DND-41 (cell line): ENCODE results near the gene CDKN1A.

ENCODE experiments used
- ATAC-seq: fragments of 200-7000 bp; cut with Tn5 transposase; 3 replicates; pipeline ENCODE4 v1.9.1; 2021; ENCODE audit warnings: low read depth; ENCODE audit not compliant: insufficient read depth
- DNase-seq: peaks from one replicate; pipeline ENCODE4 v3.0.0-alpha.2; 2020
- H2AFZ ChIP-seq: 2 replicates; pipeline ENCODE4 v1.6.0; 2012; ENCODE audit warnings: low read depth, low read length
- H3K27ac ChIP-seq: 2 replicates; pipeline ENCODE4 v1.5.1; 2012; ENCODE audit warnings: low read length, inconsistent platforms
- H3K27me3 ChIP-seq: fragments of 200-600 bp; sonication (generic); 2 replicates; pipeline ENCODE4 v1.6.0; 2012; ENCODE audit warnings: low read length, mild to moderate bottlenecking, inconsistent platforms; ENCODE audit not compliant: insufficient read depth, poor library complexity
- H3K36me3 ChIP-seq: 2 replicates; pipeline ENCODE4 v1.5.1; 2012; ENCODE audit warnings: low read length, inconsistent platforms; ENCODE audit not compliant: insufficient read depth
- H3K4me1 ChIP-seq: 2 replicates; pipeline ENCODE4 v1.5.1; 2012; ENCODE audit warnings: mild to moderate bottlenecking, low read length; ENCODE audit not compliant: insufficient read depth
- H3K4me2 ChIP-seq: 2 replicates; pipeline ENCODE4 v1.6.0; 2012; ENCODE audit warnings: mild to moderate bottlenecking, moderate library complexity, low read length, inconsistent platforms; ENCODE audit not compliant: insufficient read depth
- H3K4me3 ChIP-seq, 2 experiments: fragments of 200-600 bp in 1 of 2; shearing (Covaris generic) in 1 of 2; 2 replicates each; pipeline ENCODE4 v1.5.1; 2012 to 2016; ENCODE audit warnings: inconsistent platforms in 2 of 2, low read length in 2 of 2, mild to moderate bottlenecking in 2 of 2, low read depth in 1 of 2, moderate library complexity in 1 of 2
- H3K79me2 ChIP-seq: 2 replicates; pipeline ENCODE4 v1.6.0; 2012; ENCODE audit warnings: low read length, inconsistent platforms; ENCODE audit not compliant: insufficient read depth
- H3K9ac ChIP-seq: 2 replicates; pipeline ENCODE4 v1.6.0; 2012; ENCODE audit warnings: low read depth, mild to moderate bottlenecking, inconsistent platforms, low read length, moderate library complexity
- H3K9me3 ChIP-seq: 2 replicates; pipeline ENCODE4 v1.5.1; 2012; ENCODE audit warnings: low read length, moderate library complexity, mild to moderate bottlenecking, inconsistent platforms; ENCODE audit not compliant: insufficient read depth, severe bottlenecking
- H4K20me1 ChIP-seq: 2 replicates; pipeline ENCODE4 v1.6.0; 2012; ENCODE audit warnings: low read length; ENCODE audit not compliant: insufficient read depth
- EZH2 ChIP-seq: IDR thresholded peaks from 3 replicates; pipeline ENCODE4 v1.6.1; 2012; ENCODE audit warnings: borderline replicate concordance, low read depth, mild to moderate bottlenecking, moderate library complexity, low read length, inconsistent platforms; ENCODE audit not compliant: severe bottlenecking
- TF ChIP-seq, protein P1 (sequence below): IDR thresholded peaks from 2 replicates; pipeline ENCODE4 v1.5.1; 2012; ENCODE audit warnings: borderline replicate concordance, low read length, moderate library complexity, mild to moderate bottlenecking; ENCODE audit not compliant: poor library complexity, severe bottlenecking; ENCODE audit errors: extremely low read depth

The CDKN1A gene

DNA sequence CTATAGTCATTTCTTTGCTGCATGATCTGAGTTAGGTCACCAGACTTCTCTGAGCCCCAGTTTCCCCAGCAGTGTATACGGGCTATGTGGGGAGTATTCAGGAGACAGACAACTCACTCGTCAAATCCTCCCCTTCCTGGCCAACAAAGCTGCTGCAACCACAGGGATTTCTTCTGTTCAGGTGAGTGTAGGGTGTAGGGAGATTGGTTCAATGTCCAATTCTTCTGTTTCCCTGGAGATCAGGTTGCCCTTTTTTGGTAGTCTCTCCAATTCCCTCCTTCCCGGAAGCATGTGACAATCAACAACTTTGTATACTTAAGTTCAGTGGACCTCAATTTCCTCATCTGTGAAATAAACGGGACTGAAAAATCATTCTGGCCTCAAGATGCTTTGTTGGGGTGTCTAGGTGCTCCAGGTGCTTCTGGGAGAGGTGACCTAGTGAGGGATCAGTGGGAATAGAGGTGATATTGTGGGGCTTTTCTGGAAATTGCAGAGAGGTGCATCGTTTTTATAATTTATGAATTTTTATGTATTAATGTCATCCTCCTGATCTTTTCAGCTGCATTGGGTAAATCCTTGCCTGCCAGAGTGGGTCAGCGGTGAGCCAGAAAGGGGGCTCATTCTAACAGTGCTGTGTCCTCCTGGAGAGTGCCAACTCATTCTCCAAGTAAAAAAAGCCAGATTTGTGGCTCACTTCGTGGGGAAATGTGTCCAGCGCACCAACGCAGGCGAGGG is 594 bp upstream of the CDKN1A start:
- Histone ChIP-seq H3K4me2 (peak overlapping the region; percentile 97), H3K79me2 (peaks cover 12% of the 10 kb centered on the region), H3K4me3 (peak overlapping the region in 1 of 2 experiments; percentile 82; a peak in 2 of 4 replicates), H3K9me3 (no peaks in the 10 kb centered on the region), H3K4me1 (peaks cover 59% of the 10 kb centered on the region), H3K9ac (peak overlapping the region; percentile 72; the same call in 1 of the 2 replicates), H3K27ac (no peak overlapping the region), H2AFZ (peak overlapping the region; percentile 59; the same call in 1 of the 2 replicates), H3K27me3 (peaks cover 49% of the 10 kb centered on the region), H4K20me1 (peaks cover 9% of the 10 kb centered on the region), H3K36me3 (no peaks in the 10 kb centered on the region)
- DNase-seq: no peak
- no peak for ATAC-seq
- TF ChIP-seq, protein P1, sequence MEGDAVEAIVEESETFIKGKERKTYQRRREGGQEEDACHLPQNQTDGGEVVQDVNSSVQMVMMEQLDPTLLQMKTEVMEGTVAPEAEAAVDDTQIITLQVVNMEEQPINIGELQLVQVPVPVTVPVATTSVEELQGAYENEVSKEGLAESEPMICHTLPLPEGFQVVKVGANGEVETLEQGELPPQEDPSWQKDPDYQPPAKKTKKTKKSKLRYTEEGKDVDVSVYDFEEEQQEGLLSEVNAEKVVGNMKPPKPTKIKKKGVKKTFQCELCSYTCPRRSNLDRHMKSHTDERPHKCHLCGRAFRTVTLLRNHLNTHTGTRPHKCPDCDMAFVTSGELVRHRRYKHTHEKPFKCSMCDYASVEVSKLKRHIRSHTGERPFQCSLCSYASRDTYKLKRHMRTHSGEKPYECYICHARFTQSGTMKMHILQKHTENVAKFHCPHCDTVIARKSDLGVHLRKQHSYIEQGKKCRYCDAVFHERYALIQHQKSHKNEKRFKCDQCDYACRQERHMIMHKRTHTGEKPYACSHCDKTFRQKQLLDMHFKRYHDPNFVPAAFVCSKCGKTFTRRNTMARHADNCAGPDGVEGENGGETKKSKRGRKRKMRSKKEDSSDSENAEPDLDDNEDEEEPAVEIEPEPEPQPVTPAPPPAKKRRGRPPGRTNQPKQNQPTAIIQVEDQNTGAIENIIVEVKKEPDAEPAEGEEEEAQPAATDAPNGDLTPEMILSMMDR: no peak
- no peak for TF ChIP-seq EZH2

GRCh38 chr6:36679043-36679833 is 724 bp downstream of the CDKN1A start:
- DNase-seq: no peak
- Histone ChIP-seq H2AFZ (peak overlapping the region; percentile 70), H3K4me1 (peaks cover 72% of the 10 kb centered on the region), H3K4me2 (peak overlapping the region; percentile 97), H3K79me2 (peaks cover 22% of the 10 kb centered on the region), H3K27ac (peak overlapping the region; percentile 61; the same call in 1 of the 2 replicates), H3K36me3 (peaks cover 7% of the 10 kb centered on the region), H3K27me3 (peaks cover 49% of the 10 kb centered on the region), H3K9ac (peak overlapping the region; percentile 72), H3K9me3 (no peaks in the 10 kb centered on the region), H4K20me1 (peaks cover 9% of the 10 kb centered on the region), H3K4me3 (peak overlapping the region; percentile 47 to 82; a peak in 3 of 4 replicates)
- TF ChIP-seq, protein P1: no peak
- TF ChIP-seq EZH2: no peak
- peak; percentile 15; the same call in 1 of the 3 replicates for ATAC-seq

DNA sequence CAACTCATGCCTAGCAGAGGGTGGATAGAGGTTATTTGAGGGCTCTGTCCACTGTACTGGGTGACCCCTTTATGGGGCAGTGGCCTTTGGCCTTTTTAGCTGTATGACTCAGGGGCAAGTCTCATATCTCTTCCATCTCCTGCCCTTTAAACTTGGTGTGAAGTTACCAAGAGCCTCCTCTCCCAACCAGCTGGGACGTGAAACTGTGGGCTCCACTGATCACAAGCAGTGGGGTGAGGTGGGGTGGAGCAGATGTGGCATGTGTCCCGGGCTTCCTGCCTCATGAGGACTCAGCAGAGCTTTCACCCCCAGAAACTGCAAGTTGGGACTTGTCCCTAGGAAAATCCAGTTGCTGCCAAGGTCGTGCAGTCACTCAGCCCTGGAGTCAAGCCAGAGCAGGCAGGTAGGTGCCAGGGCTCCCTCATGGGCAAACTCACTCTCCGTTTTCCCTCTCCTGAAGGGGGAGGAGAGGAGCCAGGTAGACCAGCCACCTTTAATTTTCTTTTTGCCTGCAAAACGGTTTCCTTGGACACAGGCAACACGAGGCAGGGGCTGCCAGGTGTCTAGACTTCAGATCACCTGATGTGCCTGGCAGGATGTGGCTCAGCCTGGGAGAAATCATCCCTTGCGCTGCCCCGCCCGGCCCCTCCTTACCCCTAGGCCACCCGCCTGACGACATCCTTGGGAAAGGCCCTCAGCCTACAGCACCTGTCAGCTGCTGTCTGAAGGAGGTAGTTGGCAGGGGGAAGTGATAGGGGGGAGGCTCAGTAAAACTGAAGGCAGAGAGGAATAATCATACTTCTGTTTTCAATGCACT is 4.0 kb downstream of the CDKN1A start:
- Histone ChIP-seq H3K27me3 (peaks cover 34% of the 10 kb centered on the region), H4K20me1 (peaks cover 9% of the 10 kb centered on the region), H3K9me3 (no peaks in the 10 kb centered on the region), H2AFZ (no peak overlapping the region), H3K27ac (peak overlapping the region; percentile 82), H3K9ac (peak overlapping the region; percentile 35), H3K36me3 (peaks cover 30% of the 10 kb centered on the region), H3K4me1 (peaks cover 67% of the 10 kb centered on the region), H3K4me2 (peak overlapping the region; percentile 40), H3K79me2 (peaks cover 23% of the 10 kb centered on the region), H3K4me3 (no peak overlapping the region)
- DNase-seq: peak; percentile 83
- peak; percentile 48 for ATAC-seq
- TF ChIP-seq EZH2: no peak
- TF ChIP-seq, protein P1: no peak
